SH-SY5Y (cell line): ENCODE results near the gene SCN1B.

Source experiments
- GATA2 ChIP-seq: IDR thresholded peaks from 2 replicates; pipeline ENCODE4 v1.6.1; 2011; ENCODE audit warnings: mild to moderate bottlenecking, low read depth, low read length
- GATA3 ChIP-seq: IDR thresholded peaks from 2 replicates; pipeline ENCODE4 v1.6.1; 2011; ENCODE audit warnings: low read depth, mild to moderate bottlenecking, low read length, moderate library complexity

- no peak for TF ChIP-seq GATA2
- TF ChIP-seq GATA3, result no peak
Observed at GRCh38 chr19:34988119-34988518, 42.2 kb upstream of the SCN1B start.
